Iris pigment epithelial cell (primary cell): ENCODE results near the gene ZNF280B.

Experiments used
- DNase-seq: peaks from one replicate; pipeline ENCODE4 v3.0.0-alpha.2; 2011; ENCODE audit warnings: low read depth

Gene ZNF280B, protein sequence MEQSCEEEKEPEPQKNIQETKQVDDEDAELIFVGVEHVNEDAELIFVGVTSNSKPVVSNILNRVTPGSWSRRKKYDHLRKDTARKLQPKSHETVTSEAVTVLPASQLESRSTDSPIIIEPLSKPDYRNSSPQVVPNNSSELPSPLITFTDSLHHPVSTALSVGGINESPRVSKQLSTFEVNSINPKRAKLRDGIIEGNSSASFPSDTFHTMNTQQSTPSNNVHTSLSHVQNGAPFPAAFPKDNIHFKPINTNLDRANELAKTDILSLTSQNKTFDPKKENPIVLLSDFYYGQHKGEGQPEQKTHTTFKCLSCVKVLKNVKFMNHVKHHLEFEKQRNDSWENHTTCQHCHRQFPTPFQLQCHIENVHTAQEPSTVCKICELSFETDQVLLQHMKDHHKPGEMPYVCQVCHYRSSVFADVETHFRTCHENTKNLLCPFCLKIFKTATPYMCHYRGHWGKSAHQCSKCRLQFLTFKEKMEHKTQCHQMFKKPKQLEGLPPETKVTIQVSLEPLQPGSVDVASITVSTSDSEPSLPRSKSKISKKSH

DNA sequence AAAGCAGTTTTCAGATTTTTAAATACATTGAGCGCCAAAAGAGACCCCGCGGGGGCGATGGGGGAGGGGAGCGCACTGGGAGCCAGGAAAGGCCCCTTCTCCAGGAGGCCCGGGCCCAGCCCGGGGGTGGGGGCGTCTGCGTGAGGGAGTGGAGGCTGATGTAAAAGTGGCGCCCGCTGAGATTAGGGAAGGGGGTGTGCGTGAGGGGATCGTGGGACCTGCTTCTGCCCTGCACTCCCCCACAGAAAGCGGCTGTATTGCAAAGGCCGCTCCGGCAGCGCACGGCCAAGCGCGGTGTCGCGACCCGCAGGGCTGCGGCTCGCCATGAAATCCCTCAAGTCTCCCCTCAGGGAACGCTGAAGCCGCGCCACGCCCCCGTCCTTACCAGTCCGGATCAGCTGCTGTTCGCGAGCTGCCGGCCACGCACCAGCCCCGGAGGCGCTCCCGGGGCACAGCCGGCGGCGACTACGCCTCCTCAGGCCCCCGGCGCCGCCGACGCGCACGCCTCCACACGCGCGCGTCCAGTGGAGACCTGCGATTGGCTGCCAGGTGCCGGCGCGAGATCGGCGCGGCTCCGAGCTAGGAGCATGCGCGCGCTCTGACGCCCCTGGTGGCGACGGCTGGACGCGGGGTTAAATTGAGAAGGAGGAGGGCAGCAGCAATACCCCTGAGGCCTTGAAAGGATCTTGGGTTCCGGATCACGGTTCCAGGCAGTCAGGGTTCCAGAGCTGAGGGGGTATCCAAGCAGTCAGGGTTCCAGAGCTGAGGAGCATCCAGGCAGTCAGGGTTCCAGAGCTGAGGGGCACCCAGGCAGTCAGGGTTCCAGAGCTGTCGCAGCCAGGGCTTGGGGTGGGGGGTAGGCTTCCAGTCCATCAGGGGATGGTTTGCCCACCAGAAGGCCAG, at the start of gene ZNF280B:
ZNF280B (minus strand) TSS at position 469 of the 903 bp plus-strand sequence. CDS start 19,344 bp downstream, outside the sequence.
- peak; percentile 91 for DNase-seq

DNA sequence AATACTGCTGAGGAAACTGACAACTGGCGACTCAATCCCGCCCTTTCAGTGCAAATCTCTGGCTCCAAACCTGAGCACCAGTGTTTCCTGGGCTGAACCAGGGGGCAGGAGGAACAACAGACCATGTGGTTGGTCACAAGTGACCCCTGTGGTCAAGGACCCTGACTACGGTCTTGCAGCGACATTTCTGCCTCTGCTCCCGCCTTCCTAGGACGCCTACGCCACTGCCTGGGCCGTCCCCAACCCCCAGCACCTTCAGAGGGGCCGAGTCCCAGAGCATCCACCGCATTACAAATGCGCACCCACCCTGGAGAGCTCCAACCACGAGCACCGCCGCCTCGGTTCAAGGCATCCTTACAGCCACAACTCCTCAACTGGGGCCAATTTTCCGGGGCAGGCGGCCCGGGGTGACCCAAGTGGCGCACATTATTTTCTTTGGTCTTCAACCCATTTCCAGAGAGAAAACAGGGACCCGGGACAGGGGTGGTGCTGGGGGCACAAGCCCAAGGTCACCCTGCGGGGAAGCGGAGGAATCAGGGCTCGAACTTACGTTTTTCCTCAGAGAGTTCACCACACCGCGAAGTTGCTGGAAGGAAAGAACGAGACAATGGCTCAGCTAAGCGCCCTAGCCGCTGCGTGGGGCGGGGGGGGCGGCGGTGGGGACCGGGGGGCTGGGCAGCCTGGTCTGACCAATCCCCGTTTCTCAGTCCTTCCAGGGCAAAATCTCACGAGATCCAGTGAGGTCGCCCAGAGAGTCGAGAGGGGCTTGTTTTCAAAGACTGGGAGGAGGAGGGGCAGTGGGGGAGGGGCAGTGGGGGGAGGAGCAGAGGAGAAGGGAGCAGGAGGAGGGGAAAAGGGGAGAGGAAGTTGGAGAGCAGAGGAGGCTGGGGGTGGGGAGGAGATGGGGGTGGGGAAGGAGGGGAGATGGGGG, 48.7 kb upstream of the ZNF280B start:
- DNase-seq, result no peak

DNA sequence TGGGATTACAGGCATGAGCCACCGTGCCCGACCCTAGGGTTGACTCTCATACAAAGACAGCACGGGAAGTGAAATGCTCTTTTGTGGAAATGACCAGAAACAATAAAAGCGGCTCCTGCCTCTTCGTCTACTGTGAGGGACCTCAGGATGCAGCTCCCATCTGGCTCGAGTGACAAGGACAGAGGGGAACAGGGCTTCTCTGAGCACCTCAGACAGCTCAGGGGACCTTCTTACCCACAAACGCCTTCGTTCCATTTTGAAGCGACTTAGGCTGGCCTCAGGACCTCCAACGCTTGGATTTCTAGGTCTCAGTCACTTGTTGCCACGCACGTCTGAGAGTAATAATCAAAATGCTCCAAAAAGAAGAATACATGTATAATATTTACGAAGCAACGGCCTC, 48.0 kb upstream of the ZNF280B start:
- DNase-seq, result no peak

DNA sequence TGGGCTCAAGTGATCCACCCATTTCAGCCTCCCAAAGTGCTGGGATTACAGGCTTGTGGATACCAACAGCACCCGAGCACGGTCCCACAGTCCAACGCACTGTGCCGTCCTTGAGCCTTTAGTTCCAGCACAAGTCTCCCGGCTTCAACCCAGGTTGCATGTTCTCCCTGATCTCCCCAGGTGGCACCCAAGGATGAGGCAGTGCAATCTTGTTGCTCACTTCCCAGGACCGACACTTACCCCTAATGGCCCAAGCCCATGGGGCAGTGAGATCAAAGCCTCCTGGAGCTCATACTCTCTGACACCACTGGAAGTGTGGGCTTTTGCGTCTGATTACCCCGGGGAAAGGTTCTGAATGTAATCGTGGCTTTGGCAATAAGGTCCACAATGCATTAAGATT, 47.1 kb upstream of the ZNF280B start:
- no peak for DNase-seq

DNA sequence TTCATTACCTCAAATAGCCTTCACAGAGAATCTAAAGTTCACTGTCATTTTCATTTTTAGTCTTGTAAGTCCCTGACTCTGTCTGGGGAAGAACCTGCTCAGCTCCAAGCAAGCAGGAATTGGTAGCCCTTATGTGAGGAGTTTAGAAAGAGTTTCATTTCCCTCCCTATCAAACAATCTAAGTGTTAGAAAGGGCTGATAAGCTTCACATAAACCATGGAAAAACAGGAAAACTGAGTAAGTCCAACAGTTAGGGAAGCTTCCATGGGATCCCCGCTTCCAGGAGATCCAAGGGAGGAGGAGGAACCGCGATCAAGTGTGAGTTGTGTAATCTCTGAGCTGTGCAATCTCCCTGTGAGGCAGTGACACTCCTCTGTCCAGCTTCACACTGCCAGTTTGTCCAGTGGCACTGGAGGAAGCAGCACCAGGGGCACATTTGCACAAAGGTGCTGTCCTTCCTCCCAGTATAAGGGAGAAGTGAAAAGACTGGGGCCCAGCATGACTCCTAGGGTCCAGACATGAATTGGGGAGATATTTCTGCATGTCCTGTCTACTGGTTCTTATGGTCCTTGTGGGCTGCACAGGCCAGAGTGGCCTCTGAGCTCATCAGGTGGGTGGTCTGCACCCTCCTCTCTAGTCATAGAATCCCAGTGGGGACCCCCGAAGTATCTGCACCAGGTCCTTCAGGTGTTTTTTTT, 46.2 kb upstream of the ZNF280B start:
- peak; percentile 4 for DNase-seq

DNA sequence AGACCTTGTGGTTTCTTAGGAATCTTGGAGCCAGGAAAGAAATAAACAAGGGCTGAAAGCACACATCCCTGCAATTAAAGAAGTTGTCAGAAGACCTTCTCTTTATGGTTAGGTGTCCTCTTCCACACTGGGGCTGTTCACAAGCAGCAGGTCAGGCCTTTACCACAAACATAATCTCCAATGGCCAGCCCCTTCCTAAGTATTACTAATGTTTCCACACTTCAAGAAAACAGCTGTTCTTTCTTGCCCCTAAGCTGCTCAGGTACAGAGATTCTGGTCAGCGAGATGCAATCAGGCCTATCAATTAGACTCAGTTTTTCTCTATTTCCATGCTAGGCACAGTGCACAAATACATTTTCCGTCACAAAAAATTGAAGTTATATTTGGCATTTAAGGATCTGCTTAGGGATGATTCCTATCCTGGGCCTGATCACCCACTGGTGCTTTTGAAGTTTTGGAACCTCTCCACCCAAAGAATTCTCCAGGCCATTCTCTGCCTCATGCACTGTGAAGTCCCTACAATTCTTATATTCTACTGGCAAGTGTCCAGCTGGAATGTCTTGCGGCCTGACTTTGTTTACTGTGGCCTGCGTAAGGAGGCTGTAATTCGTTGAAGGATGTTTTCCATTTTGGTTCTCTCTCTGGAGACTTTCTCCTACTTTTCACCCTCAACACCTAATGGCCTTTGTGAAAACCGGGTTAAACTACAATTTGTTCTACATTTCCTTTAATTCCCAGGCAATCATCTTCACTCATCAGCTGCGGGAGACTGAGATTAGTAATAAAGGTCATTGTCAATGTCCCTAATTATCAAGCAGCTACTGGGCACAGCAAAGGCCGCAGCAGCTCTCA, 45.4 kb upstream of the ZNF280B start:
- peak; percentile 13 for DNase-seq

DNA sequence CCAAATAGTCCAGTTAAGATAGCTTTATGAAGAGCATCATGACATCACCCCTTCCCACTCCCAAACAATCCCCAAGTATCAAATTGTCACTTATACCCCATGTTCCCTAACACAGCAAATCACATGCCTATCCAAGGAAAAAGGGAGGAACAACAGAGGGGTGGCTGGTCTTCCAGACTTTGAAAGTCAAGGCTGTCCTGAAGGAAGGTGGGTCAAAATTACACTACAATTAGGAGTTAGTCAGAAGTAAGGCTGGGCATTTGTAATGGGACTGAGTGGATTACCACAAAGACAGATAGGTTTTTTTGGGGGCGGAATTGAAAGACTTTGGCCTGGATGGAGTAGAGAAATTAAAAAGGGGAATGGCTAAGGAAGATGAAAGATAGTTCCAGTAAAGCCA, 44.6 kb upstream of the ZNF280B start:
- no peak for DNase-seq

DNA sequence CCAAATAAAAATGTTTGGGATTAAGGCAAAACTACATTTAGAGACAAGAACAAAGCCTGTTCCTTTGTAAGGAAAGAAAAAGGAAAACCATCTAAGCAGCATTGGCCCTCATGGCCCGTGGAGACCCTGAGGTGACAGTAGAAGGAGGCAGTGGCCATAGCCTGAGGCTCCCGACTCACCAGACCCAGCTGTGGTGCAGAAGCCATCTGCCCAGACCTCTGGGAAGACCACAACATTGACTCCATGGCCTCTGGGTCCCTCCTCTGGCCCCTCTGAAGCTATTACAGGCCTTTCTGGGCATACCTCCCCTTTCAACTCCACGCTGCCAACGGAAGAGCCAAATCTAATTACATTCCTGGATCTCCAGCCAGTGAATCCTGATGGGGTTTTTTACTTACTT, 44.1 kb upstream of the ZNF280B start:
- DNase-seq, result no peak

DNA sequence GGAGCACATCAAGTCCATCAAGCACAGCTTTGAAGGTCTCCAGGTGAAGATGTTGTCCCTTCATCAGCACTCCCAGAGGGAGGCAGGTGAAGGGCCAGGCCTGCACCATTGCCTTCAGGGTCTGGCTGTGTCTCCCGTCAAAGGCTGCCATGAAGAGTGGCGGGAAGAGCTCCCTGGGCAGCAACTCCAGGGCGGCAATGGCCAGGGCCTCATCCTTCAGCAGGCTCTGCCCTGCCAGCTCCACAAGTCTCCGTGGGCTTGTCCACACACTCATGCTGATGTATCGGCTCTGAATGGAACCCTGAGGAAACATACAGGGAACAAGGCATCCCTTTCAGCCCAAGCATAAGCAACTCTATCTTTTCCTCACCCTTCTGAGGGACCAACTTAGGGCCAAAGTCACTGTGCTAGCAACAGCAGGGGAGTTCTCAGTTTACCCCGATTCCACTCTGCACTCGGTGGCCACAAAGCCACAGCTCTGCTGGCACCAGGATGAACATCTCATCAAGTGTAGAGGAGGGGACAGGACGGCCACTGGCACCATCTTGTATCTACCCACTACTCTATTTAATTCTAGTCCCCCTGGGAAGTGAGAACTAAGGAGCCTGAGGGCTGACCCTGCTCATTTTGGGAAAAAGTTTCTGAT, 42.4 kb upstream of the ZNF280B start:
- no peak for DNase-seq

DNA sequence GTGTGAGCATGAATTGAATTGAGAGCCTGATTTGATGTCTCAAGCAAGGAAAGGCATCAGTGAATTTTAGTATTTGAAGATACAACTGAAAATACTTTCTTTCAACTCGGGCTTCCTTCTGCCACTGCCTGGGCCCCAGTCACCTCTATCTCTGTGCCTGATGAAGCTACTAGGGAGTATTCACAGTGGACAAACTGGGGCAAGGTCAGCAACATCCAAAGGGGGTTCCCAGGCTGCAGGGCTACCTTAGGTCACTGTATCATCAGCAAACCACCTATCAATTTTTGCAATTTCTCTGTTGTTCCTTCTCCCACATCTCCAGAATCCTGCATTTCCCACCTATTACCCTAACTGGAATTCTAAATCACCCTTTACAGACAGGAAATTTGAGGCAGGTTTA, 40.4 kb upstream of the ZNF280B start:
- DNase-seq, result no peak

DNA sequence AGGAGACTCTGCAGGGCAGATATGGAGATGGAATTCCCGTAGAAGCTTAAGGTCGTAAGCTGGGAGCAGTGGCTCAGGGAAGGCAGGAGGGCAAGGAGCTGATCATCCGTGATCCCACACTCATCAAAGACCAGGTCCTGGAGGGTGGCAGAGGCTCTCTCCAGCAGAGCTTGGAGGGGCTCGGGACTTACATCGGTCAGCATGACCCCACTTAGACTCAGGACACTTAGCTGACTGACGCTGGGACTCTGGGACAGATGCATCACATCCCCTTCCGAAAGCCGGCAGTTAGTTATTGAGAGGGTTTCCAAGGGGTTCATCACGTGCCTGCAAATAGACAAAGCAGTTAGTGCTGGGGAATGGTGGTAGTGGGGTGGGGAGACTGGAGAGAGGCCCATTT, 39.8 kb upstream of the ZNF280B start:
- no peak for DNase-seq

DNA sequence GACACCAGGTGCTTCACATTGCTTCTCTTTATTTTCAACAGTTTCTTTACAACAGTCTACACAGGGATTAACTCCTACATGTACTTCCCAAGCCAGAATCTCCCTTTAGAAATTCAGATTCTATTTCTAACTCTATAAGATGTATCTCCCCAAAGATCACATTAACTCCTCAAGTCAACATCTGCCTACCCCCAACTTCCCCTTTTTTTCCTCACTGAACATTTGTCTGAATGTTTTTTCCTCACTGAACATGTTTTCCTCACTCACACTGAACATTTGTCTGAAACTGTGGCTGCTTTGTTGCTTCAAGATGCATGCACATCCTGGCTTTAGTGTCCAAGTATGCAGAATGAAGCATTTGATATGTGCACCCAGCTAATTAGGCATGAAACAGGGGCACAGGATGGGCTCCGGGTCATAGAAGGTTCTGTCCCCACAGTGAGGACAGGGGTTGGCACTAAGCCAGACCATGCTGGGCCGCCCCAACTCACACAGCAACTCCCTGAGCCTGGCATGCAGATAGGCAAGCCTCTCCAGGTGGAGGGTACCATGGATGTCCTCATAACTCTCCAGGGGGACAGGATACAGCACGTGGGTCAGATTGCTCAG, 39.3 kb upstream of the ZNF280B start:
- no peak for DNase-seq

DNA sequence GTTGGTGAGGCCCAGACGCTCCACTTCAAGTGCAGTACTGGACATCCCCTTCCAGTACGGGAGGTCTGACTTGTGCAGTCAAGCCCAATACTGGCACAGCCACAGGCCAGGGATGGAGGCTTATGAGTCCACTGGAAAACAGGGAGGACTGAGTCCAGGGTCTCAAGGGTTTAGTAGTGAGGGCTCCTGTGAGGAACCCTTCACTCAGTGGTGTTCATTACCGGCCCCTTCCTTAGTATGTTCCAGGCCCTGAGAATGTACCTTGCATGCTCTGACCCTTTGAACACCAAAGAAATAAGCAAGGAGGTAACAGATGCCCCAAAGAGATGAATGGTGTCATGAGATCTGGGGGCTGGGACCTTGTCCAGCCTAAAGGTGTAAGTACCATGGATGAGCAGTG, 38.7 kb upstream of the ZNF280B start:
- no peak for DNase-seq

DNA sequence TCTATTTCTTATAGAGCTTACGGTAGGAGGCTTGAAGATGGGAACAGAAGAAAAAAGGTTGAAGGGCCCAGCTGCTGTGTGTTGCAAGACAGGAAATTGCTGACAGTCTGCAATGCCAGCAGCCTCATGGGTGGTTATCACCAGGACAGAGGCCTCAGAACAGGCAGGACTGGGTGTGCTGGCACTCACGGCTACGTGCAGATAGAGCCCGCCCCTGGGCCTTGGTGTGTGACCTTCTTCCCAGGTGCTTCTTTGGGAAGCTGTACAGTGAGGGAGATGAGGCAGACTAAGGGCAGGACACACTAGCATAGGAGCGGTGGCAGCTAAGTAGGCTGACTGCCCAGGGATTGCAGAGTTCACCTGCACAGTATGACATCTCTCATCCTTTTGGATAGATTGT, 37.9 kb upstream of the ZNF280B start:
- DNase-seq, result peak; percentile 61

DNA sequence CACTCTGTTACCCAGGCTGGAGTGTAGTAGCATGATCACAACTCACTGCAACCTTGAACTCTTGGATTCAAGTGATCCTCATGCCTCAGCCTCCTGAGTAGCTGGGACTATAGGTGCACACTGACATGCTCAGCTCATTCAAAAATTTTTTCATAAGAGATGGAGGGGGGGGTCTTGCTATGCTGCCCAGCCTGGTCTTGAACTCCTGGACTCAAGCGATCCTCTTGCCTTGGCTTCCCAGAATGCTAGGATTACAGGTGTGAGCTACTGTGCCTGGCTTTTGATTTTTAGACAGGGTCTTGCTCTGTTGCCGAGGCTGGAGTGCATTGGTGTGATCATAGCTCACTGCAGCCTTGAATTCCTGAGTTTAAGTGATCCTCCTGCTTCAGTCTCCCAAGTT, 36.5 kb upstream of the ZNF280B start:
- no peak for DNase-seq

DNA sequence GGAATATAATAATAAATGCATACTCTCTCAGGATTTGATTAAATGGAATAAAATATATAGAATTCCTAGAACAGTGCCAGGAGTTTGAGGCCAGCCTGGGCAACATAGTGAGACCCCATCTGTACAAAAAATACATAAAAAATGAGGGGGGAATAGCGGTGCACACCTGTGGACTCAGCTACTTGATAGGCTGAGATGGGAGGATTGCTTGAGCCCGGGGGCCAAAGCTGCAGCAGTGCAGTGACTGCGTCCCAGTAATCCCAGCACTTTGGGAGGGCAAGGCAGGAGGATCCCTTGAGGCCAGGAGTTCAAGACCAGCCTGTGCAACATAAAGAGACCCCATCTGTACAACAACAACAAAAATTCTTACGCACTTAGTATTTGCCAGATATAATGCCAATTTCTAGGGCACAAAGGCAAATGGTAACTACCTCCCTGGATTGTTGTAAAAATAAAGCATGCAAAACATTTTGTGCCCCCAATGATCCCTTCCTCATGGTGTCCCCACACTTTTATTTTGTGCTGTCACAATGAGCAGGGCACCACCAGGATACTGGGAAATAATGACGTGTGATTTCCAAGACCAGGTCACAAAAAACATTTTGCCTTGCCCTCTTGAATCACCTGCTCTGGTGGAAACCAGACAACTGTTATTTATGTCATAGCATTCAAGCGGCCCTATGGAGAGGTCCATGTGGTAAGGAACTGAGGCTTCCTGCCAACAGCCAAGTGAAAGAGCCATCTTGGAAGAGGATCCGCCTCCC, 29.9 kb upstream of the ZNF280B start:
- no peak for DNase-seq

DNA sequence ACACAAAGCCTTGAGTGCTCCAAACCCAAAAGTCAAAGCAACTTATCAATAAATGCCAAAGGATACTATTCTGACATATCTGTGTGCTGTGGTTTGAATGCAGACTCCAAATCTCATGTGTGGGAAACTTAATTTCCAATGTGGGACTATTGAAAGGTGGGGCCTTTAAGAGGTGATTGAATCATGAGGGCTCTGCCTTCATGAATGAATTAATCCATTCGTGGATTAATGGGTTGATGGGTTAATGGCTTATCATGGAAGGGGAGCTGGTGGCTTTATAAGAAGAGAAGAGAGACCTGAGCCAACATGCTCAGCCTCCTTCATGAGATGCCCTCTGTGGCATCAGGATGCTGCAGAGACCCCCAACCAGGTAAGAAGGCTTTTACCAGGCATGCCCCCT, 28.4 kb upstream of the ZNF280B start:
- no peak for DNase-seq

DNA sequence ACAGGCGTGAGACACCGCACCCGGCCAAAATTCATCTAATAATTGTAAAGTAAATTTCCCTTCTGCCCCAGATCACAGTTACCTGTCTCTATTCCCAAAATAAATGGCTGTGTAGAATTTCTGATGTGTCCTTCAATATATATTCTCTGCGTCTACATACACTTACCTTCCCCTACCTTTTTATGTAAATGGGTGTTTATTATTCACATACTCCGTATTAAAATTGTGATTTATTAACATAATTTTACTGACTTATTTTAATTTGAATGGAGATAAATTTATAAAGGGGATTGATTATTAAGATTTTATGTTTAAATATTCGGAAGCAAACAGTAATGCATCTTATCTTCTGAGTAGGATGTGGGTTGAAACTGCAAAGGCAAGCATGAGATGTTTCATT, 28.0 kb upstream of the ZNF280B start:
- DNase-seq, result no peak
